ENCODE data around the gene CABCOCO1. TPM values are rescaled to one million over a fixed set of nuclear protein-coding genes. Genes with fewer than 3 reads are reported as not detected.

Gene CABCOCO1
- total RNA-seq, 1 experiment from 2014 or later = not detected

GRCh38 chr10:61682323-61682722 is 19.6 kb downstream of the CABCOCO1 start:
- POLR2A ChIA-PET (ENCODE audit: low non-redundant PET) = no interaction called here
- Histone ChIP-seq H3K9me3 (ENCODE audit: low read depth, low read length, poor library complexity, severe bottlenecking) (no peaks in the 10 kb centered on the region), H3K27ac (ENCODE audit: low read depth, low read length, poor library complexity, severe bottlenecking) (no peak overlapping the region), H3K27me3 (replicated peaks; ENCODE audit: insufficient read depth, low read depth, low read length, poor library complexity) (no peaks in the 10 kb centered on the region), H3K36me3 (ENCODE audit: insufficient read depth, low read length, poor library complexity, severe bottlenecking) (no peaks in the 10 kb centered on the region), H3K4me1 (ENCODE audit: insufficient read depth, low read length, poor library complexity, severe bottlenecking) (no peaks in the 10 kb centered on the region), H3K4me3 (ENCODE audit: low read depth, low read length, poor library complexity, severe bottlenecking) (no peak overlapping the region)
- intact Hi-C loops (cut with micrococcal nuclease; ENCODE audit: unreplicated experiment) = no loop called here
- BruUV-seq (replicated peaks) = no TSS peak
- CTCF ChIA-PET = interaction anchor here (0.6 kb wide), 1 partner anchor 153 kb away, joined by 3 read pairs; no protein-coding TSS in a partner anchor
- DNase-seq (ENCODE audit: low spot score) = no peak
- no peak; the same call in 1 of the 2 replicates for TF ChIP-seq CTCF (conservative IDR thresholded peaks at IDR 0.05; ENCODE audit: low read depth, low read length)
- TF ChIP-seq EZH2 (IDR thresholded peaks at IDR 0.05; ENCODE audit: borderline replicate concordance, low read depth, low read length, poor library complexity, severe bottlenecking) = no peak

DNA sequence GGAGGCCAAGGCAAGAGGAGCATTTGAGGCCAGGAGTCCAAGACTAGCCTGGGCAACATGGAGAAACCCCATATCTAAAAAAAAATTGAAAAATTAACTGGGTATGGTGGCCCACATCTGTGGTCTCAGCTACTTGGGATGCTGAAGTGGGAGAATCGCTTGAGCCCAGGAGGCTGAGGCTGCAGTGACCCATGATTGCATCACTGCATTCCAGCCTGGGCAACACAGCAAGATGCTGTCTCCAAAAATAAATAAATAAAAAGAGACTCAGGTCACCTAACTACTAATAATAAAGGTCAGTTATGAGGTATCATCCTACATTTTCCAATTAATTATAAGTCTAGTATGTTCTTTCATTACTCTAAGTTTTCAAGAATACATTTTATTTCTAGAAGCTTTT is 20.6 kb downstream of the CABCOCO1 start:
- Histone ChIP-seq H3K36me3 (ENCODE audit: insufficient read depth, low read length, poor library complexity, severe bottlenecking) (no peaks in the 10 kb centered on the region), H3K4me1 (ENCODE audit: insufficient read depth, low read length, poor library complexity, severe bottlenecking) (peaks cover 1% of the 10 kb centered on the region), H3K27ac (ENCODE audit: low read depth, low read length, poor library complexity, severe bottlenecking) (no peak overlapping the region), H3K9me3 (ENCODE audit: low read depth, low read length, poor library complexity, severe bottlenecking) (no peaks in the 10 kb centered on the region), H3K27me3 (replicated peaks; ENCODE audit: insufficient read depth, low read depth, low read length, poor library complexity) (no peaks in the 10 kb centered on the region), H3K4me3 (ENCODE audit: low read depth, low read length, poor library complexity, severe bottlenecking) (no peak overlapping the region)
- no TSS peak for BruUV-seq (replicated peaks)
- intact Hi-C loops (cut with micrococcal nuclease; ENCODE audit: unreplicated experiment) = no loop called here
- POLR2A ChIA-PET (ENCODE audit: low non-redundant PET) = no interaction called here
- DNase-seq (ENCODE audit: low spot score) = no peak
- CTCF ChIA-PET = no interaction called here
- TF ChIP-seq CTCF (conservative IDR thresholded peaks at IDR 0.05; ENCODE audit: low read depth, low read length) (no peak), EZH2 (IDR thresholded peaks at IDR 0.05; ENCODE audit: borderline replicate concordance, low read depth, low read length, poor library complexity, severe bottlenecking) (no peak)

DNA sequence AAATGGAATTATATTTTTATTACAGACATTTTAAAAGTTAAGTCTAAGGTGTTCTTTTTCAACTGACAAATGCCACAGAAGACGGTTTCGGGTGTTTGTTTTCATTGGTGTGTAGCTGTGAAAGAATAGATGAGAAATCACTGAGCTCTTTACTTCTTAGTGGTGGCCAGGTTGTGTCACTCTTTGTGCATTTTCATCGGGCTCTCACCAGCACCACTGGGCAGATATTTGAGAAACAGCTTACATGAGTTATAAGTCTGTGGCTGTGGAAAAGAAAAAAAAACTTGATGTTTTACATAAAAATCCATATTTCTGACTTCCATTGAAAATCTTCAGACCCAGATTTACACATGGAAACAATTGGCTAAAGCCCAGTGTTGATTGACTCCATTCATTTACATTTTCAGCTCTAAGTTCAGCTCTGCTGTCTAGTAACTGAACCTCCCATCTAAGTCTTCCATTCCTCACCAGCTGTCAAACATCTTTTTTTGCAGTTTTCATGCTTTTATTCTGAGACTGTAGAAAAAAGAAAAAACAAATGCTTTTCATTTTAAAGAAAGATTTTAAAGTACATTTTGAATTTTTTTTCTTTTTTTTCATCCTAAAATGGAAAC is 22.3 kb downstream of the CABCOCO1 start:
- ChIA-PET CTCF (no interaction called here), POLR2A (ENCODE audit: low non-redundant PET) (no interaction called here)
- no TSS peak for BruUV-seq (replicated peaks)
- no peak for DNase-seq (ENCODE audit: low spot score)
- Histone ChIP-seq H3K27ac (ENCODE audit: low read depth, low read length, poor library complexity, severe bottlenecking) (no peak overlapping the region), H3K4me3 (ENCODE audit: low read depth, low read length, poor library complexity, severe bottlenecking) (no peak overlapping the region), H3K9me3 (ENCODE audit: low read depth, low read length, poor library complexity, severe bottlenecking) (no peaks in the 10 kb centered on the region), H3K36me3 (ENCODE audit: insufficient read depth, low read length, poor library complexity, severe bottlenecking) (no peaks in the 10 kb centered on the region), H3K27me3 (replicated peaks; ENCODE audit: insufficient read depth, low read depth, low read length, poor library complexity) (no peaks in the 10 kb centered on the region), H3K4me1 (ENCODE audit: insufficient read depth, low read length, poor library complexity, severe bottlenecking) (peaks cover 8% of the 10 kb centered on the region)
- intact Hi-C loops (cut with micrococcal nuclease; ENCODE audit: unreplicated experiment) = no loop called here
- TF ChIP-seq EZH2 (IDR thresholded peaks at IDR 0.05; ENCODE audit: borderline replicate concordance, low read depth, low read length, poor library complexity, severe bottlenecking) (no peak), CTCF (conservative IDR thresholded peaks at IDR 0.05; ENCODE audit: low read depth, low read length) (no peak)

All from A673 (cell line).